Globus pallidus (tissue), 1 donor: ENCODE data around the gene HERPUD1.
"Not testable (repeated sequence)": the region's sequence is repeated elsewhere in the genome, so short reads cannot be mapped to it uniquely, and the experiment has no call there.

ENCODE experiments used
- DNase-seq: peaks from one replicate; pipeline ENCODE4 v3.0.0-alpha.2; 2015; ENCODE audit warnings: low spot score

HERPUD1 gene

DNA sequence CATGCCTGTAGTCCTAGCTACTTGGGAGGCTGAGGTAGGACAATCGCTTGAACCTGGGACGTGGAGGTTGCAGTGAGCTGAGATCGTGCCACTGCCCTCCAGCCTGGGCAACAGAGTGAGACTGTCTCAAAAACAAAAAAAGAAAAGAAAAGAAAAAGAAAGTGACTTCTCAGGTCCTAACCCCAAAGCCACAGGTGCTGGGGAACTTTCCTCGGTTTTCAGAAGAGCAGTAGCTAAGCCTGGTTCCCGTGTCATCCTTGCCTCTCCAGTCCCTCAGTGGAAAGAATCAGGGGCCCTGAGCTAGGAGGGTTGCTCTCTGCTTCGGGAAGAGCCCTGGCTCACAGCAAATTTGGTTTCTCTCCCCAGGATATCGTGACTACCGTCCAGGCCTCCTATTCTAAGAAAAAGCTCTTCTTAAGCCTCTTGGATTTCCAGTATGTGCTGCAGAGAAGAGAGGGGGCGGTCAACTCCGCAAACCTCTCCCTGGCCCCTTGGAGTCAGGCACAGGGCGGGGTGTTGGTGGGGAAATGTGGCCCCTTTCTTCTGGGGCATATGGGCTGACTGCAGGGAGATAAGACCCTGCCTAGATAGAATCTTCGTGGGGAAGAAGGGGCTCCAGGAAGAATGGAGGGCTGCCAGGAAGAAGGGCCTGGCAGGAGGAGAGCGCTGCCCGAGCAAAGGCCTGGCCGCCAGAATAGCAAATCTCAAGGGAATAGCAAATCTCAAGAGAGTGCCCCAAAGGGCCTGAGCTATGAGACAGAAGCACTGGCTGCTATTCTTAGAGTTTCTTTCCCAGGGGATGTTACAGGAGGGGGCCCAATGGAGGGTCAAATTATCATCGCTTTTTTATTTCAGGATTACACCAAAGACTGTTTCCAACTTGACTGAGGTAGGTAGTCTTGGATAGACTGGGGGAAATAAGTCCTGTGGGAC is 49.1 kb downstream of the HERPUD1 start:
- DNase-seq, result no peak

GRCh38 chr16:56981729-56982271 is 49.9 kb downstream of the HERPUD1 start:
- no peak for DNase-seq

DNA sequence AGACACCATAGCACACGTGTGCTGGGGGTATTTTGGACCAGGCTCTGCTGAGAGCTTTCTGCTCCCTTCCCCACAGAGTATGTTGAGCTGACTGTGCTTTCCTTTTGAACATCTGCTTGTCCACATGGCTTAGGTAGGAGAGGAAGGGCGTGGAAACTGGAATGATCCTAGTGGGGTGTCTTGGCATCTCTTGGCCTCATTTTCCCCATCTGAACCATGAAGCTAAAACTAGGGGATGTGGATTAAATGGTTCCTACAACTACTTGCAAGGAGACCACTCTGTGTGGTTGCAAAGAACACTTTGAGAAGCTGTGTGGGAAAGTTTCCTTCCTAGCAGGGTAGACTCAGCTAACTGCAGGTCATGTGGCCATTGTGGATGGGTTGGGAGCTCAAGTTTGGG is 50.8 kb downstream of the HERPUD1 start:
- DNase-seq, result no peak

GRCh38 chr16:56983211-56983751 is 51.3 kb downstream of the HERPUD1 start:
- DNase-seq, result no peak

DNA sequence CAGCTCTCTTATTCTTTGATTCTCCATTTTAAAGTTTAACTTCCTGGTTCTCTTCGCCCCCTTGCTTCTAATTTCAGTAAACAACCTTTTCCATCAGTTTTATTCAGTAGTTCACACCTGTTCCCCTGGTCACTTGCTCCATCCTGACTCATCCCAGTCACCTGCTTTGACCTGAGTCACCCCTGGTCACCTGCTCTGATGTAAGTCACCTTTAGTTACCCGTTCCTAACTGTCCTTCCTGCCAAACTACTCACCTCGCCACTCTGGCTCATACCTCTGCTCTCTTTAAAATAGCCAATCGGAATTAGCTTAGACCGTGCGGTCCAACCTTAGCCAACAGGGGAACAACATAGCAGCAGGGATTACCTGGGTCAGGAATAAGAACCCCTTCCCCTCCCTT is 52.7 kb downstream of the HERPUD1 start:
- no peak for DNase-seq

- DNase-seq, result no peak
These were observed 53.5 kb downstream of the HERPUD1 start for GRCh38 chr16:56985288-56985961.

DNA sequence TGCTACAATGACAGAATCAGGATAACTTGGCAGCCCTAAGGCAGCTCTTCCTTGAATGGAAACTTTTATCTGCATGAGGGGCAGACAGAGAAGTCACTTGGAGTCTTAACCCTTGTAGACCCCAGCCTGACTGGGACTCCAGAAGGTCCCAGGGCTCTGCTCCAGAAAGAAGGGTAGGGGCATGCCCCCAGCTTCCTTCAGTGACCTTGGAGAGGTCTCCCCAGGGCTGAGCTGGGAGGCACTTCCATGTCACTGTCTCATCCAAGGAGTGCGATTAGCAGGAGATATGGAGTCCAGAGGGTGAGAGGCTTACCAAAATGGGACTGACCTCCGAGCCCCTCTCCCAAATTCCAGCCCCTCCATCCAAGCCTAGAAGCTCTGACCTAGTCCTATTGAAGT is 54.0 kb downstream of the HERPUD1 start:
- DNase-seq, result no peak

- DNase-seq, result no peak
These were observed 54.4 kb downstream of the HERPUD1 start for GRCh38 chr16:56986361-56986760.

DNA sequence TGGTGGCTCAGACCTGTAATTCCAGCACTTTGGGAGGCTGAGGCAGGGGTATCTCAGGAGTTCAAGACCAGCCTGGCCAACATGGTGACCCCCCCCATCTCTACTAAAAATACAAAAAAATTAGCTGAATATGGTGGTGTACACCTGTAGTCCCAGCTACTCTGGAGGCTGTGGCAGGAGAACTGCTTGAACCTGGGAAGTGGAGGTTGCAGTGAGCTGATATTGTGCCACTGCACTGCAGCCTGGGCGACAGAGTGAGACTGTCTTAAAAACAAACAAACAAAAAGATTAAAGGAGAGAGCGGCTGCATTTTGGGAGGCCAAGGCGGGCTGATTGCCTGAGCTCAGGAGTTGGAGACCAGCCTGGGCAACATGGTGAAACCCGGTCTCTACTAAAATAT is 55.0 kb downstream of the HERPUD1 start:
- not testable (repeated sequence) for DNase-seq

- no peak for DNase-seq
These were observed 55.8 kb downstream of the HERPUD1 start for GRCh38 chr16:56987692-56988091.

DNA sequence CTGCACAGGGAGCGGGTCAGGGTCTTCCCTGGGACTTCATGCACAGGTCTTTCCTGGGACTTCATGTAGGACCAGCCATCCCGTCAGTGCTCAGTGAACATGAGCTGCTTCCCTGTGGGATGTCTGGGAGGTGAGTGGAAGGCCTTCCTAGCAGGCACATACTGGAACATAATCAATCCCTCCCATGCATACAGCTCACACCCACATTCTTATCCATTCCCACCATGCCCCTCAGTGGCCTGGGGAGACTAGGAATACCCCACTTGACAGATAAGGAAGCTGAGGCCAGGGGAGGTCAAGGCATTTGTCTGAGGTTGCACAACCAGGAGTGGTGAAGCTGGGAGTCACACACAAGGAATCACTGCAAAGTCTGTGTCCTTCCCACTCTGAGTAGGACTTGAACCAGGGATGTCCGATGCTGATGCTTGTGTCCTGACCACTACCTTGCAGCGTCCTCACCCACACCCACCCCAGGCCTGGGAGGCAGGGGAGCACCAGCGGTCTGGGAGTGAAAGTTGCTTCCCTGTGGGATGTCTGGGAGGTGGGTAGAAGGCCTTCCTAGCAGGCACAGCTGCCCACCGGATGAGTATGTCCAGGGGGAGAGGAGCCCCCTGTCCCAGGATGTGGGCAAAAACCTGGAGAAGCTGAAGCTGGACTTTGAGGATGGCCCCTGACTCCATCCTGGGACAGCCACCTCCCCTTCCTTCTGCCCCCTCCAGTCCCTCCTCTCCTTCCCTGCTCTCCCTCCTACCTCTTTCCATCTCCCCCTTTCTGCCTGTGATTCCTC is 56.4 kb downstream of the HERPUD1 start:
- no peak for DNase-seq

GRCh38 chr16:56988948-56989945 is 57.3 kb downstream of the HERPUD1 start, which contains the start of gene NLRC5:
TSS of gene NLRC5 (plus strand) at chr16:56989557. CDS start at chr16:57020713, 31,156 bp downstream.
- DNase-seq, result peak; percentile 73

GRCh38 chr16:56989988-56990387 is 58.0 kb downstream of the HERPUD1 start:
- DNase-seq, result no peak

GRCh38 chr16:56990407-56991286 is 58.7 kb downstream of the HERPUD1 start:
- no peak for DNase-seq

DNA sequence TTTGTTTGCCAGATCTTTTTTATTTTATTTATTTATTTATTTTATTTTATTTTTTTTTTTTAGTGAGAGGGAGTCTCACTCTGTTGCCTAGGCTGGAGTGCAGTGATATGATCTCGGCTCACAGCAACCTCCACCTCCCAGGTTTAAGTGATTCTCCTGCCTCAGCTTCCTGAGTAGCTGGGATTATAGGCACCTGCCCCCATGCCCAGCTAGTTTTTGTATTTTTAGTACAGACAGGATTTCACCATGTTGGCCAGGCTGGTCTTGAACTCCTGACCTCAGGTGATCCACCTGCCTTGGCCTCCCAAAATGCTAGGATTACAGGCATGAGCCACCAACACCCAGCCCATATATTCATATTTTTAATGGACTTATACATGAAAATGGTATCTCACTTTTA is 60.5 kb downstream of the HERPUD1 start:
- not testable (repeated sequence) for DNase-seq

DNA sequence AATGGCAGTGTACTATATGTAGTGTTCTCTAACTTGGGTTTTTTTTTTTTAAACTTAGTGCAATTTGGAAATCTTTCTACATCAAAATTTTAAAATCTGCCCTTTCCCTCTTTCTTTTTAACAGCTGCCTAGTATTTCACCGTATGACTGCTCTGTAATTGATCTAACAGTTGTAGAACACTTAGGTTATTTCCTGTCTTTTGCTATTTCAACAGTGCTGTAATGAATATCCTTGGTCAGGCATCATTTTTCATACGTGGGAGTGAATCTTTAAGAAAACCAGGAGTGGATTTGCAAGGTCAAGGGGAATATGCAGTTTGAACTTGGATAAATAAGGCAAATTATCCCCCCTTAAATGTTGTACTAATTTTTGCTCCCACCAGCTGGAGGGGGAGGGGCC is 61.3 kb downstream of the HERPUD1 start:
- no peak for DNase-seq

DNA sequence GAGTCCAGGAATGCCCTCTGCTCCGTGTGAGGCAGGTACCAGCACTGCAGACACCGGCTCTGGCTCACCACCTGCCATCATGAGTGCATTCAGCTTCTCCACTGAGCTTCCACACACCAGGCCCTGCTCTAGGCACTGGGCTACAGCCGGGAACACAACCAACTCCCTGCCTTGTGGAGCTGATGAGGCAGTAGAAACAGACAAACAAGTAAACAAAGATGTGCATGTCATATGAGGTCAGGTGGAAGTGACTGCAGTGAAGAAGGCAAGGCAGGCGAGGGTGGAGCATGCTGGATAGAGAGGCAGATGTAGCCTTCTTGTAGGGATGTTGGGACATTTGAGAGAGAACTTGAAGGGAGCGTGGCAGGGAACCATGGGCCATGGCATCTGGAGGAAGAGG is 62.4 kb downstream of the HERPUD1 start:
- no peak for DNase-seq
